Chondrocyte (in vitro differentiated cells): ENCODE results near the gene CHPT1. TPM values are rescaled to one million over a fixed set of nuclear protein-coding genes. Genes with fewer than 3 reads are reported as not detected.

Experiments used
- DNase-seq: peaks from one replicate; pipeline ENCODE4 v3.0.0; 2021; ENCODE audit warnings: mixed read lengths, low spot score
- H3K27ac Mint-ChIP-seq: one replicate; pipeline ENCODE4 v1.8.0; 2021; ENCODE audit warnings: mild to moderate bottlenecking, moderate library complexity, mixed read lengths; ENCODE audit not compliant: unreplicated experiment
- H3K27me3 Mint-ChIP-seq: 2 replicates; pipeline ENCODE4 v1.8.0; 2021; ENCODE audit warnings: low read depth, mixed read lengths
- H3K36me3 Mint-ChIP-seq: 2 replicates; pipeline ENCODE4 v1.8.0; 2021; ENCODE audit warnings: low read depth, mixed read lengths
- H3K4me1 Mint-ChIP-seq: 2 replicates; pipeline ENCODE4 v1.8.0; 2021; ENCODE audit warnings: low read depth, mild to moderate bottlenecking, mixed read lengths
- H3K4me3 Mint-ChIP-seq: one replicate; pipeline ENCODE4 v1.8.0; 2021; ENCODE audit warnings: mild to moderate bottlenecking, moderate library complexity, mixed read lengths; ENCODE audit not compliant: unreplicated experiment
- H3K9me3 Mint-ChIP-seq: 2 replicates; pipeline ENCODE4 v1.8.0; 2021; ENCODE audit warnings: low read depth, mixed read lengths
- total RNA-seq: library from RNA; stranded (reverse); gene quantifications from 3 replicates; pipeline ENCODE4 v1.2.1, GENCODE V29; 2021
- TF ChIP-seq, protein P1 (sequence below): fragments of 200-600 bp; sonication (generic); IDR thresholded peaks from 2 replicates; pipeline ENCODE4 v1.5.0; 2021; ENCODE audit warnings: antibody characterized with exemption, mild to moderate bottlenecking, moderate library complexity

CHPT1 gene
- total RNA-seq, 1 donor from 2014 or later = 36.3 TPM

DNA sequence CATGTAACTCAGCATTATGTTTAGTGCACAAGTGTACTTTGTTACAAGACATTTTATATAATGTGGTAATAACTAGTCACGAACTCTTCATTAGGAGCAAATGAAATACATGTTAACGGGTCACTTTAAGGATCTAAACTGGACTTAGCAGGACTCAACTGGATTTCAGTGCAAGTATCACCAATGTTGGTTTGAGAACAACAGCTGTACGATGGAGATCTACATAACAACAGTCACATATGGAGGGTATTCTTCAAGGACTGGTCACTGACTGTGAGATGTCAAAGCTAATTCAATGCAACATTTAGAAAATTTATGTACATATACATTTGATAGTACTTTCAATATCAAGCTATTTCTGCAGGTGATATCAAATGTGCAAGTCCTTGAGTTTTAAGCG is 64.3 kb downstream of the CHPT1 start:
- Mint-ChIP-seq H3K4me1 (peaks cover 9% of the 10 kb centered on the region), H3K36me3 (peaks cover 5% of the 10 kb centered on the region), H3K27me3 (no peaks in the 10 kb centered on the region), H3K27ac (no peak overlapping the region), H3K9me3 (no peaks in the 10 kb centered on the region), H3K4me3 (no peak overlapping the region)
- TF ChIP-seq, protein P1, sequence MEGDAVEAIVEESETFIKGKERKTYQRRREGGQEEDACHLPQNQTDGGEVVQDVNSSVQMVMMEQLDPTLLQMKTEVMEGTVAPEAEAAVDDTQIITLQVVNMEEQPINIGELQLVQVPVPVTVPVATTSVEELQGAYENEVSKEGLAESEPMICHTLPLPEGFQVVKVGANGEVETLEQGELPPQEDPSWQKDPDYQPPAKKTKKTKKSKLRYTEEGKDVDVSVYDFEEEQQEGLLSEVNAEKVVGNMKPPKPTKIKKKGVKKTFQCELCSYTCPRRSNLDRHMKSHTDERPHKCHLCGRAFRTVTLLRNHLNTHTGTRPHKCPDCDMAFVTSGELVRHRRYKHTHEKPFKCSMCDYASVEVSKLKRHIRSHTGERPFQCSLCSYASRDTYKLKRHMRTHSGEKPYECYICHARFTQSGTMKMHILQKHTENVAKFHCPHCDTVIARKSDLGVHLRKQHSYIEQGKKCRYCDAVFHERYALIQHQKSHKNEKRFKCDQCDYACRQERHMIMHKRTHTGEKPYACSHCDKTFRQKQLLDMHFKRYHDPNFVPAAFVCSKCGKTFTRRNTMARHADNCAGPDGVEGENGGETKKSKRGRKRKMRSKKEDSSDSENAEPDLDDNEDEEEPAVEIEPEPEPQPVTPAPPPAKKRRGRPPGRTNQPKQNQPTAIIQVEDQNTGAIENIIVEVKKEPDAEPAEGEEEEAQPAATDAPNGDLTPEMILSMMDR = no peak
- DNase-seq = no peak

DNA sequence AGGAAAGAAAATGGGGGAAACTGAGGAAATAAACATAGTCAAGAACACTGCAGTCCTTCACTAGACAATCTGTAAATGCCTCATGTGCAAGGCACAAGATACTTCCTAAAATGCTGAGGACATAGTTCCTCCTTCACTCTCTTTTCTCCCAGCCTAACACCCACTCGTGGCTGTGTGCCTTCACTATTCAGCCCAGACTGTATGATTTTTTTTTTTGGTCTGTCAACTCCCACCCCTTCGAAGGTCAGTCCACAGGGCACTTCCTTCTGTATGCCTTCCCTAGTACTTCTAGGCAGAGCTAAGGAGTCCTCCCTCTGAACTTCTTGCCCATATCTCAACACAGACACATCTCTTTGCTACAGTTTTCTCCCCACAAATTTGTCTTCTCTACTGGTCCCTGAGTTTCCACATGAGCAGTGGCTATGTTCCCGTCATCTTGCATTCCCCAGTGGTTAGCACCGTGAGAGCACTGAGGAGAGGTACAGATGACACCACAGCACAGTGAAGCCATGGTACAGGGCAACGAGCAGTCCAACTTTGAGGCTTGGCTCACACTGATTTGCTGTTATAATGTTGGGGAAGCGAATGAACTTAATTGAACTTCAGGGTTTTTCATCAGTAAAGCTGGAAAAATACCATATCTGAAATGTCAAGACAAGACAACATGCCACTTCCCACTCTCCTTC is 65.9 kb downstream of the CHPT1 start:
- H3K9me3 Mint-ChIP-seq = no peaks in the 10 kb centered on the region

DNA sequence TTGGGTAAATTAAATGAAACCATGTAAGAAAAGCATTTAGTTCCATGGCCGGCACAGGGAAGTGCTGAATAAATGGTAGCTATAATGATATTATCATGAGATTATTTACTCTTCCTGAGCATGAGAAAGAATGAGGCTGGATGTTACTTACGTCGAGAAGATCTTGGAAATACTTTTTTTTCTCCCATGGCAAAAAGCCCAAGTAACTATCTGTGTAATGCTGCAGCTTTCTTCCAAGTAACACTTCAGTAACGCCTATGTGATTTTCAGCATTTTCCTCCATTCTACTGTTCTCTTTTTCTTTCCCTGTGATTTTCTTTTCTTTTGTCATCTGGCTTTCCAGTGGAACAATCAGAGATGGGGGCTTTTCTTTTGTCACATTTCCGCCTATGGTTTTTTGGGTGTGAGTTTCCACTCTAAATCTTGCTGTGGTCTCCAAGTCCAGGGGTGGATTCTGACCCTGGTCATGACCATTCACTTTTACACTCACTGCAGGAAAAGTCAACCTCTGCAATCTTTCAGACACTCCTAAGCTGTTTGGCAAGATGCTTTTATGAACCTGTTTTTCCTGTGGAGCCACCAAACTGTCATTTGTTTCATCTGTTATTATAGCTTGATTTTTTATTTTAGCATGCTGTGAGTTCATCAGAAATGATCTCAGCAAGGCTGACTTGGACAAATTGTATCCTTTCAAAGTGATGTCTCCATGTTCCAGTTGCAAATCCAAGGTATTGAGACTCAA is 66.8 kb downstream of the CHPT1 start:
- Mint-ChIP-seq H3K9me3 (no peaks in the 10 kb centered on the region), H3K27me3 (no peaks in the 10 kb centered on the region), H3K4me1 (peaks cover 9% of the 10 kb centered on the region), H3K4me3 (no peak overlapping the region), H3K36me3 (peaks cover 5% of the 10 kb centered on the region), H3K27ac (no peak overlapping the region)
- no peak for DNase-seq
- TF ChIP-seq, protein P1 = no peak

More for the DNA sequence above, 65.9 kb downstream of the CHPT1 start:
- TF ChIP-seq, protein P1 = no peak
- no peaks in the 10 kb centered on the region for H3K27me3 Mint-ChIP-seq
- H3K4me1 Mint-ChIP-seq = peaks cover 9% of the 10 kb centered on the region
- no peak for DNase-seq
- H3K27ac Mint-ChIP-seq = no peak overlapping the region
- peaks cover 5% of the 10 kb centered on the region for H3K36me3 Mint-ChIP-seq
- no peak overlapping the region for H3K4me3 Mint-ChIP-seq

DNA sequence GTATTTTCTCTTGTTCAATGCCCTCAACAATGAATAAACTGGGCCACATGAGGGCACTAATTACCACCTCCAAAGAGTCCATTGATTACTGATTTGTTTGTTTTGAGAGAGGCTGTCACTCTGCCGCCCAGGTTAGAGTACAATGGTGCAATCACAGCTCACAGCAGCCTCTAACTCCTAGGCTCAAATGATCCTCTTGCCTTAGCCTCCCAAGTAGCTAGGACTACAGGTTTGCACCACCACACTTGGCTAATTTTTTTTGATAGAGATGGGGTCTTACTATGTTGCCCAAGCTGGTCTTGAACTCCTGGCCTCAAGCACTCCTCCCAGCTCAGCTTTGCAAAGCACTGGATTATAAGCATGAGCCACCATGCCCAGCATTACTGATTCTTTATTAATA is 70.1 kb downstream of the CHPT1 start:
- Mint-ChIP-seq H3K9me3 (no peaks in the 10 kb centered on the region), H3K4me1 (no peaks in the 10 kb centered on the region), H3K36me3 (peaks cover 9% of the 10 kb centered on the region), H3K27ac (no peak overlapping the region), H3K27me3 (no peaks in the 10 kb centered on the region), H3K4me3 (no peak overlapping the region)
- DNase-seq = no peak
- TF ChIP-seq, protein P1 = no peak

DNA sequence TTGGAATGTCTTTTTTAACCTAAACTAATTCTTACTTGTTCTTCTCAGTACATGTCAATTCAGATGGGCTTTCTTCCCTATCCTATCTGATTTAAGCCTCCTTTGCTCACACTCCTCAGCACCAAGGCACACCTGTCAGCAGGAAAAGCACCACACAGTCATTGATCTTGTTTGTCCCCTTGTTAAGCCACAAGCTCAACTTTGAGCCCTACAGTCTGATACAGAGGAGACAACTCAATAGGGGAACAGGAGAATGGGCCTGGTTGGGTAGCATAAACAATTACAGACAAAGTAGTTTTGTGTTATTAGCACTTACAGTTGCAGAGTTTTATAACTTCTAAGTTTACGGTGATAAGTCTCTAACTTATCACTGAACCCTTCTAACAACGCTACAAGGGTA is 71.3 kb downstream of the CHPT1 start:
- Mint-ChIP-seq H3K27me3 (no peaks in the 10 kb centered on the region), H3K9me3 (no peaks in the 10 kb centered on the region), H3K36me3 (peaks cover 9% of the 10 kb centered on the region), H3K4me1 (no peaks in the 10 kb centered on the region), H3K27ac (no peak overlapping the region), H3K4me3 (no peak overlapping the region)
- no peak for DNase-seq
- TF ChIP-seq, protein P1 = no peak
